Measurements from ENCODE around the gene TLR9. TPM values are rescaled to one million over a fixed set of nuclear protein-coding genes. Genes with fewer than 3 reads are reported as not detected.

The TLR9 gene
- total RNA-seq, 1 experiment from 2014 or later = 26.5 TPM

GRCh38 chr3:52265387-52265786, 39.9 kb upstream of the TLR9 start:
- H2AFZ ChIP-seq (ENCODE audit: low read length) = no peak overlapping the region
- peaks cover 22% of the 10 kb centered on the region for H4K20me1 ChIP-seq (ENCODE audit: insufficient read depth, low read depth, low read length)
- no peaks in the 10 kb centered on the region for H3K27me3 ChIP-seq (ENCODE audit: low read length)
- no peaks in the 10 kb centered on the region for H3K9me3 ChIP-seq (ENCODE audit: low read length)
- H3K79me2 ChIP-seq (ENCODE audit: low read length) = peaks cover 93% of the 10 kb centered on the region
- H3K9me2 ChIP-seq (replicated peaks; ENCODE audit: insufficient read depth, low read length) = no peaks in the 10 kb centered on the region
- peaks cover 17% of the 10 kb centered on the region for H3K4me1 ChIP-seq (ENCODE audit: low read length)
- H3K36me3 ChIP-seq (ENCODE audit: insufficient read depth, low read length) = peaks cover 66% of the 10 kb centered on the region; the same call in 1 of the 2 replicates
- no peak overlapping the region for H3K4me3 ChIP-seq (ENCODE audit: low read length)
- H3K9ac ChIP-seq (ENCODE audit: low read length) = no peak overlapping the region
- no peak for DNase-seq
- H3K4me2 ChIP-seq (ENCODE audit: low read depth, low read length, poor library complexity, severe bottlenecking) = no peak overlapping the region
- H3K27ac ChIP-seq (ENCODE audit: low read length) = no peak overlapping the region

GRCh38 chr3:52262447-52262846, 37.0 kb upstream of the TLR9 start:
- Histone ChIP-seq H3K27ac (ENCODE audit: low read length) (no peak overlapping the region), H3K9ac (ENCODE audit: low read length) (no peak overlapping the region), H3K79me2 (ENCODE audit: low read length) (peaks cover 72% of the 10 kb centered on the region), H3K4me1 (ENCODE audit: low read length) (peaks cover 17% of the 10 kb centered on the region), H3K4me2 (ENCODE audit: low read depth, low read length, poor library complexity, severe bottlenecking) (no peak overlapping the region), H4K20me1 (ENCODE audit: insufficient read depth, low read depth, low read length) (peaks cover 9% of the 10 kb centered on the region), H3K9me2 (replicated peaks; ENCODE audit: insufficient read depth, low read length) (no peaks in the 10 kb centered on the region), H3K27me3 (ENCODE audit: low read length) (no peaks in the 10 kb centered on the region), H3K36me3 (ENCODE audit: insufficient read depth, low read length) (peaks cover 71% of the 10 kb centered on the region), H3K9me3 (ENCODE audit: low read length) (no peaks in the 10 kb centered on the region), H3K4me3 (ENCODE audit: low read length) (no peak overlapping the region), H2AFZ (ENCODE audit: low read length) (no peak overlapping the region)
- no peak for DNase-seq

DNA sequence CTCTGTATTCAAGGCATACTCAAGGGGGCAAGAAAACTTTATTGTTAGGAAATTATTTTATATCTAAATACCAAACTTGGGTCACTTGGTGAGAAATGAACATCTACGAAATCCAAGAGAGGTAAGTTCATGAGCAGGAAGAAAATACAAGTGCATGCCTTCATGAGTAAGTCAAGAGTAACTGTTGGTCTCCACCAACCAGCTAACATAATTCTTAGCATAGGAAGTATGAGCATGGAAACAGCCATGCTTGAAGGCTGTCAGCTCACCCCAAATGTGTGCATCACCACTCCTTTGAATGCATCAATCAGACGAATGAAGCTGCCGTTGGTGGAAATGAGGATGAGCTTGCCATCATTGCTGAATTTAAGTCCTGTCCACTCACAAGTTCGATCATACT, 34.0 kb upstream of the TLR9 start:
- no peak overlapping the region for H2AFZ ChIP-seq (ENCODE audit: low read length)
- no peak overlapping the region for H3K27ac ChIP-seq (ENCODE audit: low read length)
- H3K4me1 ChIP-seq (ENCODE audit: low read length) = peaks cover 35% of the 10 kb centered on the region
- H3K4me3 ChIP-seq (ENCODE audit: low read length) = no peak overlapping the region
- H3K9ac ChIP-seq (ENCODE audit: low read length) = no peak overlapping the region
- H3K4me2 ChIP-seq (ENCODE audit: low read depth, low read length, poor library complexity, severe bottlenecking) = no peak overlapping the region
- H3K36me3 ChIP-seq (ENCODE audit: insufficient read depth, low read length) = peaks cover 74% of the 10 kb centered on the region
- H4K20me1 ChIP-seq (ENCODE audit: insufficient read depth, low read depth, low read length) = peaks cover 17% of the 10 kb centered on the region
- H3K9me3 ChIP-seq (ENCODE audit: low read length) = no peaks in the 10 kb centered on the region
- H3K9me2 ChIP-seq (replicated peaks; ENCODE audit: insufficient read depth, low read length) = no peaks in the 10 kb centered on the region
- no peaks in the 10 kb centered on the region for H3K27me3 ChIP-seq (ENCODE audit: low read length)
- H3K79me2 ChIP-seq (ENCODE audit: low read length) = peaks cover 54% of the 10 kb centered on the region
- no peak for DNase-seq

GRCh38 chr3:52259035-52259434, 33.6 kb upstream of the TLR9 start:
- Histone ChIP-seq H2AFZ (ENCODE audit: low read length) (no peak overlapping the region), H3K9ac (ENCODE audit: low read length) (no peak overlapping the region), H3K36me3 (ENCODE audit: insufficient read depth, low read length) (peaks cover 70% of the 10 kb centered on the region), H3K9me3 (ENCODE audit: low read length) (no peaks in the 10 kb centered on the region), H4K20me1 (ENCODE audit: insufficient read depth, low read depth, low read length) (peaks cover 21% of the 10 kb centered on the region), H3K9me2 (replicated peaks; ENCODE audit: insufficient read depth, low read length) (no peaks in the 10 kb centered on the region), H3K4me2 (ENCODE audit: low read depth, low read length, poor library complexity, severe bottlenecking) (no peak overlapping the region), H3K4me1 (ENCODE audit: low read length) (peaks cover 39% of the 10 kb centered on the region), H3K27me3 (ENCODE audit: low read length) (no peaks in the 10 kb centered on the region), H3K79me2 (ENCODE audit: low read length) (peaks cover 50% of the 10 kb centered on the region), H3K4me3 (ENCODE audit: low read length) (no peak overlapping the region), H3K27ac (ENCODE audit: low read length) (no peak overlapping the region)
- no peak for DNase-seq

GRCh38 chr3:52257911-52258310, 32.5 kb upstream of the TLR9 start:
- peaks cover 69% of the 10 kb centered on the region for H3K36me3 ChIP-seq (ENCODE audit: insufficient read depth, low read length)
- H3K79me2 ChIP-seq (ENCODE audit: low read length) = peaks cover 38% of the 10 kb centered on the region
- H4K20me1 ChIP-seq (ENCODE audit: insufficient read depth, low read depth, low read length) = peaks cover 24% of the 10 kb centered on the region; the same call in 1 of the 2 replicates
- H3K4me3 ChIP-seq (ENCODE audit: low read length) = no peak overlapping the region
- no peak overlapping the region for H3K27ac ChIP-seq (ENCODE audit: low read length)
- H3K4me1 ChIP-seq (ENCODE audit: low read length) = peaks cover 44% of the 10 kb centered on the region
- no peak overlapping the region for H2AFZ ChIP-seq (ENCODE audit: low read length)
- H3K27me3 ChIP-seq (ENCODE audit: low read length) = no peaks in the 10 kb centered on the region
- no peak overlapping the region for H3K9ac ChIP-seq (ENCODE audit: low read length)
- no peaks in the 10 kb centered on the region for H3K9me2 ChIP-seq (replicated peaks; ENCODE audit: insufficient read depth, low read length)
- H3K9me3 ChIP-seq (ENCODE audit: low read length) = no peaks in the 10 kb centered on the region
- no peak for DNase-seq
- no peak overlapping the region for H3K4me2 ChIP-seq (ENCODE audit: low read depth, low read length, poor library complexity, severe bottlenecking)

GRCh38 chr3:52256622-52257021, 31.2 kb upstream of the TLR9 start:
- H3K4me1 ChIP-seq (ENCODE audit: low read length) = peaks cover 36% of the 10 kb centered on the region
- H3K9ac ChIP-seq (ENCODE audit: low read length) = no peak overlapping the region
- H2AFZ ChIP-seq (ENCODE audit: low read length) = no peak overlapping the region
- no peaks in the 10 kb centered on the region for H3K9me2 ChIP-seq (replicated peaks; ENCODE audit: insufficient read depth, low read length)
- no peak overlapping the region for H3K27ac ChIP-seq (ENCODE audit: low read length)
- DNase-seq = no peak
- H3K4me2 ChIP-seq (ENCODE audit: low read depth, low read length, poor library complexity, severe bottlenecking) = no peak overlapping the region
- H3K9me3 ChIP-seq (ENCODE audit: low read length) = no peaks in the 10 kb centered on the region
- H3K4me3 ChIP-seq (ENCODE audit: low read length) = no peak overlapping the region
- peaks cover 24% of the 10 kb centered on the region; the same call in 1 of the 2 replicates for H4K20me1 ChIP-seq (ENCODE audit: insufficient read depth, low read depth, low read length)
- H3K36me3 ChIP-seq (ENCODE audit: insufficient read depth, low read length) = peaks cover 66% of the 10 kb centered on the region
- H3K27me3 ChIP-seq (ENCODE audit: low read length) = no peaks in the 10 kb centered on the region
- peaks cover 25% of the 10 kb centered on the region for H3K79me2 ChIP-seq (ENCODE audit: low read length)

GRCh38 chr3:52256159-52256558, 30.7 kb upstream of the TLR9 start:
- Histone ChIP-seq H3K4me3 (ENCODE audit: low read length) (no peak overlapping the region), H3K79me2 (ENCODE audit: low read length) (peaks cover 22% of the 10 kb centered on the region; the same call in 1 of the 2 replicates), H2AFZ (ENCODE audit: low read length) (no peak overlapping the region), H4K20me1 (ENCODE audit: insufficient read depth, low read depth, low read length) (peaks cover 24% of the 10 kb centered on the region; the same call in 1 of the 2 replicates), H3K4me2 (ENCODE audit: low read depth, low read length, poor library complexity, severe bottlenecking) (no peak overlapping the region), H3K27me3 (ENCODE audit: low read length) (no peaks in the 10 kb centered on the region), H3K9me3 (ENCODE audit: low read length) (no peaks in the 10 kb centered on the region), H3K36me3 (ENCODE audit: insufficient read depth, low read length) (peaks cover 64% of the 10 kb centered on the region), H3K9me2 (replicated peaks; ENCODE audit: insufficient read depth, low read length) (no peaks in the 10 kb centered on the region), H3K27ac (ENCODE audit: low read length) (no peak overlapping the region), H3K4me1 (ENCODE audit: low read length) (peaks cover 36% of the 10 kb centered on the region), H3K9ac (ENCODE audit: low read length) (no peak overlapping the region)
- DNase-seq = no peak

GRCh38 chr3:52254608-52255007, 29.2 kb upstream of the TLR9 start:
- no peaks in the 10 kb centered on the region for H3K27me3 ChIP-seq (ENCODE audit: low read length)
- 0 out of 2 replicates have a peak, but pooled peaks cover 12% of the 10 kb centered on the region for H3K79me2 ChIP-seq (ENCODE audit: low read length)
- peak overlapping the region; percentile 83 for H3K27ac ChIP-seq (ENCODE audit: low read length)
- no peak overlapping the region for H3K9ac ChIP-seq (ENCODE audit: low read length)
- no peaks in the 10 kb centered on the region for H3K9me2 ChIP-seq (replicated peaks; ENCODE audit: insufficient read depth, low read length)
- H3K4me2 ChIP-seq (ENCODE audit: low read depth, low read length, poor library complexity, severe bottlenecking) = no peak overlapping the region
- peaks cover 24% of the 10 kb centered on the region; the same call in 1 of the 2 replicates for H4K20me1 ChIP-seq (ENCODE audit: insufficient read depth, low read depth, low read length)
- H3K36me3 ChIP-seq (ENCODE audit: insufficient read depth, low read length) = peaks cover 54% of the 10 kb centered on the region
- DNase-seq = no peak
- no peak overlapping the region for H3K4me3 ChIP-seq (ENCODE audit: low read length)
- H3K4me1 ChIP-seq (ENCODE audit: low read length) = peaks cover 36% of the 10 kb centered on the region
- H2AFZ ChIP-seq (ENCODE audit: low read length) = no peak overlapping the region
- no peaks in the 10 kb centered on the region for H3K9me3 ChIP-seq (ENCODE audit: low read length)

All from Karpas-422 (cell line).